Spleen (tissue), 11 donors: ENCODE results near the gene TEAD1. TPM values are rescaled to one million over a fixed set of nuclear protein-coding genes. Genes with fewer than 3 reads are reported as not detected.
"Not testable (repeated sequence)": the region's sequence is repeated elsewhere in the genome, so short reads cannot be mapped to it uniquely, and the experiment has no call there.

ENCODE experiments used
- DNase-seq: peaks from one replicate; pipeline ENCODE4 v3.0.0-alpha.2; 2020
- H3K27ac ChIP-seq, 8 donors: fragments of 200-600 bp; sonication (generic) in 7 of 8; 1 replicate in 4 of 8; 2 replicates in 4 of 8; pipeline versions ENCODE4 v1.5.0 to v1.8.0; 2016 to 2021; ENCODE audit warnings: inconsistent platforms in 4 of 8, mild to moderate bottlenecking in 4 of 8, moderate library complexity in 1 of 8
- H3K27me3 ChIP-seq, 7 donors: fragments of 200-600 bp; sonication (generic) in 6 of 7; replicated peaks in 1 of 7; 1 replicate in 4 of 7; 2 replicates in 3 of 7; pipeline versions ENCODE4 v1.5.0 to v1.8.0; 2016 to 2021; ENCODE audit warnings: inconsistent platforms in 3 of 7, mild to moderate bottlenecking in 1 of 7
- H3K36me3 ChIP-seq, 6 donors: fragments of 200-600 bp; sonication (generic) in 5 of 6; 1 replicate in 4 of 6; 2 replicates in 2 of 6; pipeline versions ENCODE4 v1.5.0 to v1.8.0; 2016 to 2021; ENCODE audit warnings: inconsistent platforms in 2 of 6
- H3K4me1 ChIP-seq, 6 donors: fragments of 200-600 bp; sonication (generic) in 5 of 6; 1 replicate in 3 of 6; 2 replicates in 3 of 6; pipeline versions ENCODE4 v1.5.0 to v1.8.0; 2016 to 2021; ENCODE audit warnings: inconsistent platforms in 3 of 6
- H3K4me3 ChIP-seq, 8 donors: fragments of 200-600 bp; sonication (generic) in 7 of 8; 1 replicate in 4 of 8; 2 replicates in 4 of 8; pipeline versions ENCODE4 v1.5.0 to v1.8.0; 2016 to 2021; ENCODE audit warnings: inconsistent platforms in 4 of 8, mild to moderate bottlenecking in 4 of 8, moderate library complexity in 2 of 8
- H3K9me3 ChIP-seq, 8 donors: fragments of 200-600 bp; sonication (generic) in 7 of 8; 1 replicate in 4 of 8; 2 replicates in 4 of 8; pipeline versions ENCODE4 v1.5.0 to v1.8.0; 2016 to 2021; ENCODE audit warnings: inconsistent platforms in 4 of 8
- CTCF ChIP-seq, 11 experiments: fragments of 200-600 bp in 7 of 11; fragments of 450-650 bp in 4 of 11; sonication (generic) in 4 of 11; IDR thresholded peaks in 8 of 11; conservative IDR thresholded peaks in 3 of 11; 1 replicate in 7 of 11; 2 replicates in 4 of 11; pipeline versions ENCODE4 v1.4.0 to v1.8.0; 2016 to 2021; ENCODE audit warnings: antibody characterized with exemption in 11 of 11, inconsistent platforms in 4 of 11, mild to moderate bottlenecking in 1 of 11
- POLR2A ChIP-seq, 3 donors: fragments of 450-650 bp; IDR thresholded peaks; one replicate each; pipeline ENCODE4 v1.5.1; 2017; ENCODE audit warnings: antibody characterized with exemption in 3 of 3, mild to moderate bottlenecking in 1 of 3
- POLR2AphosphoS5 ChIP-seq, 3 donors: sonication (generic); formaldehyde crosslinking; IDR thresholded peaks; one replicate each; pipeline ENCODE4 v1.5.1; 2017; ENCODE audit warnings: antibody characterized with exemption in 3 of 3
- WGBS, 5 donors: extraction: QIAGEN DNeasy Blood & Tissue Kit in 3 of 5; methylation state at CpG; one replicate each; pipeline versions ENCODE4 v1.1.5 to v1.1.7; 2013 to 2018; 5-methylcytosine and 5-hydroxymethylcytosine counted together
- intact Hi-C: fragments of 100-400 bp; cut with DNase I; formaldehyde crosslinking; loops from one replicate; pipeline ENCODE4 v1.15.0; 2023; ENCODE audit warnings: low total_unique reads
- polyA plus RNA-seq, 3 donors: library from polyadenylated mRNA; stranded (reverse); fragments of 200-250 nt; gene quantifications; one replicate each; pipeline ENCODE4 v1.2.1, GENCODE V29; 2013
- total RNA-seq, 7 donors: library from RNA; depleted of rRNA in 3 of 7; stranded (reverse); fragments of >200 nt in 3 of 7; fragmentation: NEBNext Ultra II Directional in 4 of 7; extraction: Animal tissue kit (Norgen Biotek cat#: 25700) in 4 of 7; gene quantifications; one replicate each; pipeline versions ENCODE4 v1.1.0 to v1.2.1, GENCODE V29; 2016 to 2021
- donor health status: healthy with polysubstance abuse.
- donor health status: DM: no; HTN: no; CAD: no; lungs with moderate emphysema.
- donor health status: DM: no; HTN: no; CAD: no.
- donor health status: Bipolar disorder and iron deficiency.
- donor health status: healthy.
- donor health status: DM: no; HTN: no; CAD: no.
- donor health status: DM: yes; HTN: yes; CAD: no.

Gene TEAD1
- total and polyA plus RNA-seq, 10 donors, result 0.93 to 46.0 (median 18.6) TPM

DNA sequence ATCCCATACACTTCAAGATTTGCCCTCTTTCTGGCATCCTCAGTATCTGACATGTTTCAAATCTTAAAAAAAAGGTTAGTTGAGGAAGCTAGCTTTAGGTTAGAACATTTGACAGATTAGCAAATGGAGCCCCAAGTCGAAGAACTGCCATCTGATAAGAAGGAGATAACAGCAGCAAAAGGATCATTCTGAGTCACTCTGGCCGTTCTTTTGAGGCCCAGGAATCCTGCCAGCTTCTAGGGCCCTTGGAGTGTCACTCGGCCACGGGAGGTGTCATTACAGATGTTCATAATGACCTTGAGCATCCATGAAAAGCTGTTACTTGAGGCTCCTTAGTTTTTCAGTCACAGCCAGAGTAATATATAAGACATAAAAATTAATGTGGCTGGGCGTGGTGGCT lies 202.8 kb downstream of the TEAD1 start:
- TF ChIP-seq POLR2AphosphoS5 (IDR thresholded peaks at IDR 0.05) (no peak), CTCF (IDR thresholded peaks at IDR 0.05 in 8 of 11, conservative IDR thresholded peaks at IDR 0.05 in 3 of 11) (no peak), POLR2A (IDR thresholded peaks at IDR 0.05) (no peak)
- H3K4me3 ChIP-seq, result no peak overlapping the region
- no peaks in the 10 kb centered on the region for H3K4me1 ChIP-seq
- H3K27ac ChIP-seq, result no peak overlapping the region
- peaks cover 0 to 6% (median 0%) of the 10 kb centered on the region in 6 donors for H3K36me3 ChIP-seq
- intact Hi-C loops, result no loop called here
- H3K27me3 ChIP-seq, result no peaks in the 10 kb centered on the region
- H3K9me3 ChIP-seq, result no peaks in the 10 kb centered on the region
- 77 to 87% (median 80%) methylated on average over 5 of the region's 5 CpGs for WGBS, 5 donors
- DNase-seq, result no peak

- peaks cover 0 to 11% (median 0%) of the 10 kb centered on the region in 6 donors for H3K36me3 ChIP-seq
- H3K4me1 ChIP-seq, H3K27me3 ChIP-seq, H3K27ac ChIP-seq, H3K4me3 ChIP-seq, DNase-seq, H3K9me3 ChIP-seq, intact Hi-C loops: not testable (repeated sequence)
- 80 to 94% (median 89%) methylated on average over 4 of the region's 4 CpGs for WGBS, 5 donors
Observed at GRCh38 chr11:12877508-12877907, 203.3 kb downstream of the TEAD1 start.

- no peak for DNase-seq
- intact Hi-C loops, result no loop called here
Observed at GRCh38 chr11:12880327-12880726, 206.1 kb downstream of the TEAD1 start.

GRCh38 chr11:12882670-12883069 lies 208.4 kb downstream of the TEAD1 start:
- WGBS, 5 donors, result 85 to 96% (median 91%) methylated on average over 5 of the region's 5 CpGs
- Histone ChIP-seq H3K27me3 (no peaks in the 10 kb centered on the region), H3K9me3 (no peaks in the 10 kb centered on the region), H3K27ac (no peak overlapping the region), H3K36me3 (peaks cover 0 to 17% (median 0%) of the 10 kb centered on the region in 6 donors), H3K4me3 (no peak overlapping the region), H3K4me1 (peaks cover 0 to 5% (median 0%) of the 10 kb centered on the region in 6 donors)
- DNase-seq, result no peak
- intact Hi-C loops, result no loop called here
- TF ChIP-seq POLR2AphosphoS5 (IDR thresholded peaks at IDR 0.05) (no peak), CTCF (IDR thresholded peaks at IDR 0.05 in 8 of 11, conservative IDR thresholded peaks at IDR 0.05 in 3 of 11) (no peak), POLR2A (IDR thresholded peaks at IDR 0.05) (no peak)

More at GRCh38 chr11:12880327-12880726, 206.1 kb downstream of the TEAD1 start:
- no peaks in the 10 kb centered on the region for H3K4me1 ChIP-seq
- H3K27me3 ChIP-seq, result no peaks in the 10 kb centered on the region
- H3K27ac ChIP-seq, result no peak overlapping the region
- no peak overlapping the region for H3K4me3 ChIP-seq
- no peak for TF ChIP-seq POLR2AphosphoS5 (IDR thresholded peaks at IDR 0.05)
- no peak for TF ChIP-seq POLR2A (IDR thresholded peaks at IDR 0.05)
- no peak for TF ChIP-seq CTCF (IDR thresholded peaks at IDR 0.05 in 8 of 11, conservative IDR thresholded peaks at IDR 0.05 in 3 of 11)
- peaks cover 0 to 17% (median 0%) of the 10 kb centered on the region in 6 donors for H3K36me3 ChIP-seq
- 91 to 97% (median 96%) methylated on average over 6 of the region's 6 CpGs for WGBS, 5 donors
- H3K9me3 ChIP-seq, result no peaks in the 10 kb centered on the region
